ENCODE results near the gene CENPQ. TPM values are rescaled to one million over a fixed set of nuclear protein-coding genes. Genes with fewer than 3 reads are reported as not detected.

CENPQ gene
- total and polyA plus RNA-seq, 2 of the 8 experiments (the other 6 are each of a cell fraction or from before 2014, with no cell fraction given): 9.4 to 19.6 TPM

- no peaks in the 10 kb centered on the region for H3K27me3 ChIP-seq (replicated peaks in 1 of 4; ENCODE audit: control insufficient read depth in 3 of 4, extremely low read depth in 1 of 4, insufficient read depth in 3 of 4, low read length in 3 of 4)
- H3K56ac ChIP-seq (replicated peaks; ENCODE audit: insufficient read length, low read depth, low read length): no peak overlapping the region
- H2AFZ ChIP-seq (ENCODE audit: low read length): no peak overlapping the region
- no peak overlapping the region for H2BK20ac ChIP-seq (ENCODE audit: low read length)
- no peaks in the 10 kb centered on the region for H3K23me2 ChIP-seq (ENCODE audit: low read depth, low read length)
- H3K9ac ChIP-seq (replicated peaks in 1 of 4; ENCODE audit: extremely low read depth in 1 of 4, low read depth in 3 of 4, low read length in 3 of 4): no peak overlapping the region
- no peak overlapping the region for H4K91ac ChIP-seq (replicated peaks; ENCODE audit: insufficient read length, low read length)
- H2BK12ac ChIP-seq (ENCODE audit: low read depth, low read length): no peak overlapping the region
- CTCF ChIA-PET (ENCODE audit: partially characterized antibody): interaction anchor here (1.0 to 1.8 kb wide), 2 partner anchors 15 to 44 kb away, joined by 4 to 5 read pairs; no protein-coding TSS in a partner anchor
- H2BK5ac ChIP-seq (ENCODE audit: low read depth, low read length): no peak overlapping the region
- peaks cover 13 to 69% of the 10 kb centered on the region in 2 experiments for H3K79me2 ChIP-seq (ENCODE audit: control insufficient read depth in 1 of 2, insufficient read depth in 2 of 2, low read length in 2 of 2)
- H2BK15ac ChIP-seq (ENCODE audit: low read length): no peak overlapping the region
- 0 out of 2 replicates have a peak overlapping the region, but pooled peaks have one; percentile 5 for H4K8ac ChIP-seq (ENCODE audit: extremely low read depth, insufficient read depth, low read length)
- DNase-seq (ENCODE audit: low read depth in 1 of 2, low spot score in 2 of 2): no peak
- no peaks in the 10 kb centered on the region for H3K4me1 ChIP-seq (replicated peaks in 1 of 4; ENCODE audit: control insufficient read depth in 3 of 4, insufficient read depth in 4 of 4, low read length in 3 of 4)
- no peak overlapping the region for H3K4me2 ChIP-seq (ENCODE audit: insufficient read depth in 1 of 2, low read depth in 2 of 2, low read length in 2 of 2)
- H3K4me3 ChIP-seq (ENCODE audit: extremely low read depth in 1 of 4, insufficient read depth in 2 of 4, low read depth in 3 of 4, low read length in 4 of 4): no peak overlapping the region
- FAIRE-seq: no peak
- 95% methylated on average over 9 of the region's 9 CpGs; no CpG with 5 or more reads in 1 of the 2 experiments for WGBS, 2 experiments (ENCODE audit: extremely low coverage in 1 of 2, insufficient coverage in 1 of 2, insufficient read length in 1 of 2, insufficient replicate concordance in 2 of 2, low coverage in 1 of 2, low lambda C conversion rate in 2 of 2, missing lambda C conversion rate in 1 of 2)
- H4K20me1 ChIP-seq (replicated peaks in 1 of 2; ENCODE audit: control insufficient read depth in 1 of 2, insufficient read depth in 2 of 2, low read length in 2 of 2): peaks cover 1 to 3% of the 10 kb centered on the region in 2 experiments
- H2AK5ac ChIP-seq (ENCODE audit: low read depth, low read length): no peak overlapping the region
- no peak overlapping the region for H3K18ac ChIP-seq (ENCODE audit: extremely low read depth, low read length)
- no peak overlapping the region for H3K4ac ChIP-seq (replicated peaks; ENCODE audit: insufficient read length, low read depth, low read length)
- 0 out of 2 replicates have a peak, but pooled peaks cover 6% of the 10 kb centered on the region for H3K79me1 ChIP-seq (ENCODE audit: low read depth, low read length)
- no peak overlapping the region for H3K14ac ChIP-seq (ENCODE audit: insufficient read length)
- H4K5ac ChIP-seq (ENCODE audit: insufficient read length, low read depth, low read length): no peak overlapping the region
- H3K23ac ChIP-seq (ENCODE audit: insufficient read length): no peak overlapping the region
- no peak overlapping the region for H3K27ac ChIP-seq (ENCODE audit: low read depth, low read length)
- POLR2A ChIA-PET (ENCODE audit: partially characterized antibody): no interaction called here
- H2BK120ac ChIP-seq (replicated peaks; ENCODE audit: low read depth, low read length): no peak overlapping the region
- no peaks in the 10 kb centered on the region for H3K9me3 ChIP-seq (ENCODE audit: insufficient read depth in 2 of 2, low read depth in 1 of 2, low read length in 1 of 2)
- peaks cover 4 to 24% (median 10%) of the 10 kb centered on the region in 4 experiments; a peak in 5 of 8 replicates for H3K36me3 ChIP-seq (ENCODE audit: control insufficient read depth in 2 of 4, insufficient read depth in 4 of 4, low read length in 3 of 4)
- TF ChIP-seq JUN (IDR thresholded peaks at IDR 0.05; ENCODE audit: low read depth, low read length) (no peak), TAF1 (IDR thresholded peaks at IDR 0.05; ENCODE audit: low read depth, low read length) (no peak), CTBP2 (IDR thresholded peaks at IDR 0.05; ENCODE audit: borderline replicate concordance, insufficient read depth, insufficient read length, low read length) (no peak), CEBPB (IDR thresholded peaks at IDR 0.05; ENCODE audit: low read depth, low read length) (no peak), MAFK (IDR thresholded peaks at IDR 0.05; ENCODE audit: low read depth, low read length) (no peak), RXRA (IDR thresholded peaks at IDR 0.05; ENCODE audit: insufficient read depth, low read depth, low read length) (no peak), JUND (IDR thresholded peaks at IDR 0.05; ENCODE audit: low read length) (no peak), SRF (IDR thresholded peaks at IDR 0.05; ENCODE audit: low read depth, low read length) (no peak), HDAC6 (IDR thresholded peaks at IDR 0.05; ENCODE audit: low read depth, low read length) (no peak), NANOG (IDR thresholded peaks at IDR 0.05; ENCODE audit: insufficient read depth, low read depth, low read length, poor library complexity, severe bottlenecking) (no peak), ATF2 (IDR thresholded peaks at IDR 0.05; ENCODE audit: low read length) (no peak), E2F6 (IDR thresholded peaks at IDR 0.05) (no peak)
These were observed 4.9 kb downstream of the CENPQ start for GRCh38 chr6:49468042-49468441.

Data from H1 (cell line).